Osteoblast (primary cell): ENCODE data around the gene ZMIZ1. TPM values are rescaled to one million over a fixed set of nuclear protein-coding genes. Genes with fewer than 3 reads are reported as not detected.

Experiments used
- DNase-seq: peaks from one replicate; pipeline ENCODE4 v3.0.0; 2011; ENCODE audit warnings: low spot score, mixed read lengths; ENCODE audit not compliant: insufficient read length; ENCODE audit errors: missing footprints
- H2AFZ ChIP-seq: 2 replicates; pipeline ENCODE4 v1.6.0; 2011; ENCODE audit warnings: mild to moderate bottlenecking, low read length
- H3K27ac ChIP-seq: 2 replicates; pipeline ENCODE4 v1.5.1; 2011; ENCODE audit warnings: mild to moderate bottlenecking, low read depth, low read length, moderate library complexity
- H3K27me3 ChIP-seq: 2 replicates; pipeline ENCODE4 v1.6.0; 2012; ENCODE audit warnings: mild to moderate bottlenecking, control low read depth, inconsistent platforms, low read length, moderate library complexity; ENCODE audit not compliant: insufficient read depth
- H3K36me3 ChIP-seq: 2 replicates; pipeline ENCODE4 v1.5.1; 2011; ENCODE audit warnings: mild to moderate bottlenecking, low read length, control low read depth, moderate library complexity; ENCODE audit not compliant: insufficient read depth
- H3K4me1 ChIP-seq: 2 replicates; pipeline ENCODE4 v1.5.1; 2011; ENCODE audit warnings: mild to moderate bottlenecking, low read length, control low read depth, moderate library complexity; ENCODE audit not compliant: insufficient read depth
- H3K4me2 ChIP-seq: 2 replicates; pipeline ENCODE4 v1.6.0; 2011; ENCODE audit warnings: mild to moderate bottlenecking, low read length; ENCODE audit not compliant: insufficient read depth
- H3K4me3 ChIP-seq: fragments of 200-600 bp; sonication (generic); 3 replicates; pipeline ENCODE4 v1.5.1; 2012; ENCODE audit warnings: mild to moderate bottlenecking, low read length, inconsistent platforms; ENCODE audit not compliant: insufficient read depth
- H3K79me2 ChIP-seq: 2 replicates; pipeline ENCODE4 v1.6.0; 2012; ENCODE audit warnings: mild to moderate bottlenecking, low read length, control low read depth, inconsistent platforms; ENCODE audit not compliant: insufficient read depth
- H3K9me3 ChIP-seq: 2 replicates; pipeline ENCODE4 v1.5.1; 2011; ENCODE audit warnings: low read depth, low read length, control low read depth
- H4K20me1 ChIP-seq: 2 replicates; pipeline ENCODE4 v1.6.0; 2012; ENCODE audit warnings: mild to moderate bottlenecking, low read length, control low read depth; ENCODE audit not compliant: insufficient read depth
- total RNA-seq: library from RNA; depleted of rRNA; stranded (reverse); fragments of >200 nt; gene quantifications from 2 replicates; pipeline ENCODE4 v1.2.3, GENCODE V29; 2012
- TF ChIP-seq, protein P1 (sequence below): IDR thresholded peaks from 2 replicates; pipeline ENCODE4 v1.5.1; 2011; ENCODE audit warnings: mild to moderate bottlenecking, low read depth, low read length, moderate library complexity; ENCODE audit errors: extremely low read depth

Gene ZMIZ1
- total RNA-seq, 1 donor, result 40.9 TPM

DNA sequence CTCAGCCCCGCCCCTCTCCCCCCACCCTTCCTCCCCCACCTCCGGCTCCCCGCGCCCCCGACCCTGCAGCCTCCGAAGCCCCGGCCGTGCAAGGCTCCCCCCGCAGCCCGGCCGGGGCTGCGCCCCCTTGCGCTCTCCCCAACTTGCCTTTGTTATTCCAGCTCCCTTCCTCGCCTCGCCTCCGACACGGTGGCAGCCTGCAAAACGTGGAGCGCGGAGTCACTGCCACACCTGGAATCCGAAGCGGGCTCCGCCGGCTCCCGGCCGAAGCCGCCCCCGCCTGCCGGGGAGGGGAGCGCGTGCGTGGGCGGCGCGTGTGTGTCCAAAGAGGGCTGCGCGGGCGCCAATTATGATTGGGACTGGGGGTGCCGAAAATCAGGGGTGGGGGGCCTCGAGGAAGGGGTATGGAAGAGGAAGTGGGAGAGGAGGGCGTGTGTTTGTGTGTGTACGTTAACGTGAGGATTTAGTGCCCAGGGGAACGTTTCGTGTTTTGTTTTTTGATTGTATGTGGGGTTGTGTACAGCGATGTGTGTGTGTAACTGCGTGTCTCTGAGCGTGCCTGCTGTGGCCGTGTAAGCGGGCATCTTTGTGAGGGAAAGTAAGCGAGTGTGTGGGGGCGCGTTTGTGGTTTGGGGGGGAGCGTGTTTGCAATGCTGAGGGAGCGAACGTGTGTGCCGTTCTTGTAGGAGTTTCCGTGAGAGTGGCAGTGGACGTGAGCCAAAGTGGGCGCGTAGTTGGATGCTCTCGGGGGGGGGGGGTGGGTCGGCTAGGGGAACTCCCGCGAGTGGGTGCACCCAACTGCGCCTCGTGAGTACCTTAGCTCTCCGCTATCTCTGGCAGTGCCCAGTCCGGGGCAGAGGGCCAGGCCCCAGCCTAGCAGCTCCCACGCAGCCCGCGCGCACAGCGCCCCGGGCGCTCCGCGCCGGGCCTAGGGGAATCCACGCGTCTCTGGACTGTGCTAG is 1.2 kb upstream of the ZMIZ1 start:
- H3K4me1 ChIP-seq, result peaks cover 22% of the 10 kb centered on the region
- H2AFZ ChIP-seq, result peak overlapping the region; percentile 93
- H3K27me3 ChIP-seq, result no peaks in the 10 kb centered on the region
- peak overlapping the region; percentile 99 for H3K4me2 ChIP-seq
- DNase-seq, result peak; percentile 98
- no peaks in the 10 kb centered on the region for H3K9me3 ChIP-seq
- peaks cover 5% of the 10 kb centered on the region for H3K36me3 ChIP-seq
- peak overlapping the region; percentile 86 for H3K27ac ChIP-seq
- H3K79me2 ChIP-seq, result peaks cover 29% of the 10 kb centered on the region
- H3K4me3 ChIP-seq, result peak overlapping the region; percentile 98
- H4K20me1 ChIP-seq, result peaks cover 21% of the 10 kb centered on the region
- TF ChIP-seq, protein P1, sequence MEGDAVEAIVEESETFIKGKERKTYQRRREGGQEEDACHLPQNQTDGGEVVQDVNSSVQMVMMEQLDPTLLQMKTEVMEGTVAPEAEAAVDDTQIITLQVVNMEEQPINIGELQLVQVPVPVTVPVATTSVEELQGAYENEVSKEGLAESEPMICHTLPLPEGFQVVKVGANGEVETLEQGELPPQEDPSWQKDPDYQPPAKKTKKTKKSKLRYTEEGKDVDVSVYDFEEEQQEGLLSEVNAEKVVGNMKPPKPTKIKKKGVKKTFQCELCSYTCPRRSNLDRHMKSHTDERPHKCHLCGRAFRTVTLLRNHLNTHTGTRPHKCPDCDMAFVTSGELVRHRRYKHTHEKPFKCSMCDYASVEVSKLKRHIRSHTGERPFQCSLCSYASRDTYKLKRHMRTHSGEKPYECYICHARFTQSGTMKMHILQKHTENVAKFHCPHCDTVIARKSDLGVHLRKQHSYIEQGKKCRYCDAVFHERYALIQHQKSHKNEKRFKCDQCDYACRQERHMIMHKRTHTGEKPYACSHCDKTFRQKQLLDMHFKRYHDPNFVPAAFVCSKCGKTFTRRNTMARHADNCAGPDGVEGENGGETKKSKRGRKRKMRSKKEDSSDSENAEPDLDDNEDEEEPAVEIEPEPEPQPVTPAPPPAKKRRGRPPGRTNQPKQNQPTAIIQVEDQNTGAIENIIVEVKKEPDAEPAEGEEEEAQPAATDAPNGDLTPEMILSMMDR, result peak; percentile 9

- Histone ChIP-seq H3K4me1 (peaks cover 29% of the 10 kb centered on the region), H4K20me1 (peaks cover 27% of the 10 kb centered on the region), H3K79me2 (peaks cover 35% of the 10 kb centered on the region), H2AFZ (peak overlapping the region; percentile 0), H3K9me3 (no peaks in the 10 kb centered on the region), H3K4me2 (peak overlapping the region; percentile 99), H3K4me3 (peak overlapping the region; percentile 98), H3K27me3 (no peaks in the 10 kb centered on the region), H3K36me3 (peaks cover 9% of the 10 kb centered on the region), H3K27ac (peak overlapping the region; percentile 54)
- TF ChIP-seq, protein P1, result no peak
- DNase-seq, result peak; percentile 92
These were observed 584 bp upstream of the ZMIZ1 start for GRCh38 chr10:79068203-79068561.

DNA sequence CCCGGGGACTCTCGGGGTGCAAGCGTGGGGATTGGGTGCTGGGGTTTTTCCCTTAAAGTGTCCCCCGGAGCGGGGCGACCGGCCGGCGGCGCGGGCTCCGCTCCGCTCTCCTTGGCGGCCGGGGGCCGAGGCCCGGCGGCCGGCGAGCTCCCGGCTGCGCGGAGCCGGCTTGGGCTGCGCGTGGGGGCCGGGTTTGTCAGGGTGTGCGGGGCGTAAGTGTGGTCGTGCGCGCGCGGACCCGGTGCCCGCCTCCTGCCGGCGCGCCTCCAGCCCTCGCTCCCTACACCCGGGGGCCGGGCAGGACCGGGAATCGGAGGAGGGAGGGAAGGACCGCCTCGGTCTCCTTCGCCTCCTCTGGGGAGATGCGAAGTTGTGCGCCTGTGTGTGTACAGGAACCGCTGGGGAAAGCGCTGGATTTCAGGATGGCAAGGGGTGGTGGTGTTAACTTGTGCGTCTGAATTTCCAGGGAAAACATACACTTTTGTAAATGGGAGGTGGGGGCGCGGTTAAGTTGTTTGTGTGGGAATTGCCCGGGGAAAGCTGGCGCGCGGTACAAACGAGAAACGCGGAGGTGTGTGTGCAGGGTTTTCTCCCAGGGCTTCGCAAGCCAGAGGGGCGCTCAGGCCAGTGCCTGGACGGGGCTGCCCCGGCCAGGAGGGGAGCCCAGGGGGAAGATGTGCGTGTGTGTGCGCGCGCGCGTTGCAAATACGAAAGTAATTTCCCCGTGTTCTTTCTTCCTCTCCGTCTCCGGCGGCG is 737 bp downstream of the ZMIZ1 start:
- no peaks in the 10 kb centered on the region for H3K9me3 ChIP-seq
- peaks cover 9% of the 10 kb centered on the region for H3K36me3 ChIP-seq
- peak; percentile 94 for DNase-seq
- H3K27ac ChIP-seq, result peak overlapping the region; percentile 83
- TF ChIP-seq, protein P1, result no peak
- peak overlapping the region; percentile 98 for H3K4me3 ChIP-seq
- H3K79me2 ChIP-seq, result peaks cover 49% of the 10 kb centered on the region
- H3K4me1 ChIP-seq, result peaks cover 42% of the 10 kb centered on the region
- H3K4me2 ChIP-seq, result peak overlapping the region; percentile 76
- H2AFZ ChIP-seq, result no peak overlapping the region
- H4K20me1 ChIP-seq, result peaks cover 41% of the 10 kb centered on the region
- H3K27me3 ChIP-seq, result no peaks in the 10 kb centered on the region

- Histone ChIP-seq H3K27ac (peak overlapping the region; percentile 83), H3K4me1 (peaks cover 48% of the 10 kb centered on the region), H3K36me3 (peaks cover 9% of the 10 kb centered on the region), H3K9me3 (no peaks in the 10 kb centered on the region), H2AFZ (no peak overlapping the region), H3K4me3 (peak overlapping the region; percentile 98), H3K79me2 (peaks cover 55% of the 10 kb centered on the region), H4K20me1 (peaks cover 47% of the 10 kb centered on the region), H3K27me3 (no peaks in the 10 kb centered on the region), H3K4me2 (peak overlapping the region; percentile 92)
- peak; percentile 94 for DNase-seq
- TF ChIP-seq, protein P1, result no peak
These were observed 1.4 kb downstream of the ZMIZ1 start for GRCh38 chr10:79070081-79070605.
